Mesodermal cell (in vitro differentiated cells): Measurements from ENCODE around the gene SLC25A25.

Experiments used
- H3K27ac ChIP-seq: 2 replicates; pipeline ENCODE4 v1.7.0; 2013; ENCODE audit warnings: mild to moderate bottlenecking, low read depth, low read length, moderate library complexity; ENCODE audit not compliant: severe bottlenecking
- H3K36me3 ChIP-seq: 2 replicates; pipeline ENCODE4 v1.7.1; 2013; ENCODE audit warnings: mild to moderate bottlenecking, low read length, moderate library complexity; ENCODE audit not compliant: control insufficient read depth, insufficient read depth
- H3K4me1 ChIP-seq: one replicate; pipeline ENCODE4 v1.7.1; 2013; ENCODE audit warnings: mild to moderate bottlenecking, low read length; ENCODE audit not compliant: insufficient read depth, control insufficient read depth, poor library complexity, severe bottlenecking
- H3K4me3 ChIP-seq: 2 replicates; pipeline ENCODE4 v1.7.0; 2013; ENCODE audit warnings: low read length, control low read depth, mild to moderate bottlenecking; ENCODE audit not compliant: insufficient read depth, poor library complexity, severe bottlenecking; ENCODE audit errors: extremely low read depth
- H3K9me3 ChIP-seq: 2 replicates; pipeline ENCODE4 v1.7.1; 2013; ENCODE audit warnings: mild to moderate bottlenecking, low read length, moderate library complexity; ENCODE audit not compliant: control insufficient read depth
- WGBS, 2 experiments: methylation state at CpG; one replicate each; pipeline ENCODE4 v1.1.5; 2013; ENCODE audit warnings: missing lambda C conversion rate in 2 of 2; ENCODE audit not compliant: insufficient coverage in 2 of 2; 5-methylcytosine and 5-hydroxymethylcytosine counted together

The SLC25A25 gene

DNA sequence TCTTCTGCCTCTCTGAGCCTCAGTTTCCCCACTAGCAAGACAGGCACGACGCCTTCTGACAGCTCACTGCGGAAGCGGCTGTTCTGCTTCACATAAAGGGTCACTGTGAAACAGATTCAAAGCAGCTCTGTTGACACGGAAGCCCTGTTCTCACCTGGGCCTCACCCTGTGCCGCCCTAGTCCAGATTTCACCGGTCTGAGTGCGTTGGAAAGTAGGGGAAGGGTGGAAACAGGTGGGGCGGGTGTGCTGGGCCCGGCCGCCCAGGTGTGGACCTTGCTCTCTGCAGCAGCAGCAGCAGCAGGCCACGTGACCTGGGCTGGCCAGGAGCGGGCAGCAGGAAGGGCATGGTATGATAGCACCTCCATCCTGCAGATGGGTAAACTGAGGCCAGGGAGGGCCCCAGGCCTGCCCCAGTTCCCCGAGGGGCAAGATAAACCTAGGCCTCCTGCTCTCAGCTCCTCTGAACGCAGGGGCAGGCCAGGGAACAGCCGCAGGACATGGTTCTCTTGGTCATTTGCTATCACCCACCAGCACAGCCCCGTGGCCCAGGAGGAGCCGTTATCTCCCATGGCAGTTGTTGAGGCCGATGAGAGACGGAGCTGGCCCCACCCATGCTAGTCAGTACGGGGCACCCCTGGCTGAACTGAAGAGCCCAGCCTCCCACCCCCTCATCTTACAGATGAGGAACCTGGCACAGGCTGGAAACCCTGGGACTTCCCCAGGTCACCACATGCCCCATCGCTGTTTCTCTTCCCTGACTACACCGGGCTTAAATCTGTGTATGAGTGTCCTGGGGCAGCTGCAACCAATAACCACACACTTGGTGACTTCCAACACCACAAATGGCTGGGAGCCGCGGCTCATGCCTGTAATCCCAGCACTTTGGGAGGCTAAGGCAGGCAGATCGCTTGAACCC, 47.4 kb downstream of the SLC25A25 start:
- WGBS, 2 experiments = 92% methylated on average over 22 of the region's 26 CpGs
- Histone ChIP-seq H3K4me3 (no peak overlapping the region), H3K4me1 (peaks cover 3% of the 10 kb centered on the region), H3K9me3 (no peaks in the 10 kb centered on the region), H3K36me3 (peaks cover 15% of the 10 kb centered on the region), H3K27ac (no peak overlapping the region)

DNA sequence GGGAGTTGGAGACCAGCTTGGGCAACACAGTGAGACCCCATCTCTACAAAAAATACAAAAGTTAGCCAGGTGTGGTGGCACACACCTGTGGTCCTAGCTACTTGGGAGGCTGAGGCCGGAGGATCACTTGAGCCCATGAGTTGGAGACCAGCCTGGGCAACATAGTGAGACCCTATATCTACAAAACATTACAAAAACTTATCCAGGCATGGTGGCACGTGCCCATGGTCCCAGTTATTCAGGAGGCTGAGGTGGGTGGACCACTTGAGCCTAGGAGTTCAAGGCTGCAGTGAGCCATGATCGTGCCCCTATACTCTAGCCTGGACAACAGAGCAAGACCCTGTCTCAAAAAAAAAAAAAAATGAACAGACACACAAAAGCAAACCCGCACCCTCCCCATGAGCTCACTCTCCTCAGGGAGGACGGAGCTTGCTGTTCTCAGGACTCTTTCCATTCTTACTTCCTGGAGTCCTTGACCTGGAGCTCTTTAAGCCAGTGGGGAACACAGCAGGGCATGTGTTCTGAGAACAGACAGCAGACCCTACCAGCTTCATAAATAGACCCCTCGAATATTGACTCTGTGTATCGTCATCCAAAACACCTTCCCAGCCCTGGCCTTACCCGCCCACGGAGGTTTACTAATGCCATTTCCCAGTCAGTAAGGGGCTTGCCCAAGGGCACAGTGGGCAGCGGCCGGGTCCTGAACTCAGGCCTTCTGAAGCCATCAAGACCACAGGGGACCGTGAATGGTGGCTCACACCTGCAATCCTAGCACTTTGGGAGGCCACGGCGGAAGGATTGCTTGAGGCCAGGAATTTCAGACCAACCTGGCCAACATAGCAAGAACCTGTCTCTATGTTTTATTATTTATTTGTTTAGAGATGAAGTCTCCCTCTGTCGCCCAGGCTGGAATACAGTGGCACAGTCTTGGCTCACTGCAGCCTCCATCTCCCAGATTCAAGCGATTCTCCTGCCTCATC, 48.4 kb downstream of the SLC25A25 start:
- Histone ChIP-seq H3K36me3 (peaks cover 19% of the 10 kb centered on the region), H3K4me3 (no peak overlapping the region), H3K9me3 (no peaks in the 10 kb centered on the region), H3K4me1 (peaks cover 3% of the 10 kb centered on the region), H3K27ac (no peak overlapping the region)
- 97 to 99% methylated on average over 12 of the region's 16 CpGs for WGBS, 2 experiments

DNA sequence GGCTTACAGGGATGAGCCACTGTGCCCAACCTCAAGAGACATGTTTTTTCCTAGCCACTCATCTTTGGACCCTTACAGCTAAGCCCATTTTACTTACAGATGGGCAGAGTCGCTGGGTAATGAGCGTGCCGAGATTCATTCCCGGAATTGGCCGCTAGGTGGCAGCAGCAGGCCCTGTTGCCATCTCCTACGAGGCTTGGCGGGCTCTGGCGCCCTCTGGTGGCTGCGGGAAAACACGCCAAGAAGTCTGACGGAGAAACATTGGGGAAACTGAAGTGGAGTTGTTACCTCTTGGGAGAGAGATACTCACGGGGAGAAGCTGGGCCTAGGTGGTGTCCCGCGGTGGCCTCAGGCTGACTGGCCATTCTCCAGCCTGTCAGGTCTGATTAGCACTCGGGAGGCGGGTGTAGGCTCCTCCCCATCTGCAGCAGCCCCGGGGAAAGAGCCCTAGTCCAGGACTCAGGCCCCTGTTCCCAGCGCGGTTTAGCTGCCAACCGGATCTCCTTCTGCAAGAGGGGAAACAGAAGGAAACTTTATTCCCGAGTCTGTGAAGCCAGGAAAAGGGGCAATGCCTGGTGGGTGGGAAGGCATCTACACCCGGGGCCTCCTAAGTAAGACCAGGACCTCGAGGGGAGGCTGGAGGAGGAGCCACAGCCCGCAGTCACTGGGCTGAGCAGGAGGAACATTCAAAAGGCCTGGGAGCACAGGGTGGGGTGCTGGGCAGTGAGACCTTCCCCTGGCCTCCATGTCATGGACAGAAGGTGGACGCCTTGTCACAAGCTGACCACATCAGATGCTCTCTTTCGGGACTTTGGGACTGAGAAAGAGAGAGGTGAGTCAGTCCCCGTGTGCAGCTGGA, 49.8 kb downstream of the SLC25A25 start:
- 21 to 24% methylated on average over 26 to 27 of the region's 27 CpGs for WGBS, 2 experiments
- no peaks in the 10 kb centered on the region for H3K9me3 ChIP-seq
- no peak overlapping the region for H3K27ac ChIP-seq
- H3K36me3 ChIP-seq = peaks cover 31% of the 10 kb centered on the region
- no peak overlapping the region for H3K4me3 ChIP-seq
- H3K4me1 ChIP-seq = peaks cover 3% of the 10 kb centered on the region

DNA sequence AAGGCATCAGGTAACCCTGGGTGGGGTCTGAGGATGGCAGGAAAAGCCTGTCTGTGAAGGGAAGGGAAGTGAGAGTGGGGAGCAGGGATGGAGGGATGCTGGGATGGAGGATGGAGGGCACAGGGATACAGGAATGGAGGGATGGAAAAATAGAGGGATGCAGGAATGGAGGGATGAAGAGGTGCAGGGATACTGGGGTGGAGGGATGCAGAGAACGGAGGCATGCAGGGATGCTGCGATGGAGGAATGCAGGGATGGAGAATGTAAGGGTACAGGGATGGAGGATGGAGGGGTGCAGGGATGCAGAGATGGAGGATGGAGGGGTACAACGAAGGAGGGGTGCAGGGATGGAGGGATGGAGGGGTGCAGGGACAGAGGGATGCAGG, 50.4 kb downstream of the SLC25A25 start:
- H3K27ac ChIP-seq = no peak overlapping the region
- 88 to 100% methylated on average over 2 to 3 of the region's 3 CpGs for WGBS, 2 experiments
- H3K9me3 ChIP-seq = no peaks in the 10 kb centered on the region

DNA sequence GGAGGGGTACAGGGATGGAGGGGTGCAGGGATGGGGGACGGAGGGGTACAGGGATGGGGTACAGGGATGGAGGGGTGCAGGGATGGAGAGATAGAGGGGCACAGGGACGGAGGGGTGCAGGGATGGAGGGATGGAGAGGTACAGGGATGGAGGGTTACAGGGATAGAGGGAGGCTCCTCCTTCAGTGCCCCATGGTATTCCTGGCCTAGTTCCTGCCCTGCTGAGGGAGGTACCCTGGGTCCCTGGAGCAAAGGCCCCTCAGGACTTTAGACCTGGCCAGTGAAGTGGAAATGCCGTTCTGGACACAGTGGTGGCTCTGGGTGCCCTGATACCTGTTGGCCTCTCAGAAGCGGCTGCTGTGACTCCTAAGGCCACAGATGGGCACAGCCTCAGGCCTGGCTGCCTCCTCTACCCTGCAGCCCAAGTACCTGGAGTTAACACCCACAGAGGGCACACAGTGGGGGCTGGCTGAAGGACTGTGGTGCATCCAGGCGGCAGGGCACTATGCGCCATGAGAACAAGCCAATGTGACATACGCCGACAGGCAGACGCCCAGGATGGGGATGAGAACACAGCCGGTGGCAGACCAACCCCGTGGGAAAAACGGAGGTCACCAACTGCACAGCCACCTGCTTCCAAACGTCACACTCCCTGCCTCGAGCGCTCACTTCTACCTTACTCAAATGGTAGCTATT, 51.1 kb downstream of the SLC25A25 start:
- WGBS, 2 experiments = 94 to 96% methylated on average over 10 to 12 of the region's 15 CpGs
- Histone ChIP-seq H3K27ac (no peak overlapping the region), H3K9me3 (no peaks in the 10 kb centered on the region), H3K36me3 (peaks cover 28% of the 10 kb centered on the region), H3K4me1 (peaks cover 3% of the 10 kb centered on the region), H3K4me3 (no peak overlapping the region)

More for the DNA sequence above, 50.4 kb downstream of the SLC25A25 start:
- Histone ChIP-seq H3K4me1 (peaks cover 3% of the 10 kb centered on the region), H3K4me3 (no peak overlapping the region), H3K36me3 (peaks cover 31% of the 10 kb centered on the region)

DNA sequence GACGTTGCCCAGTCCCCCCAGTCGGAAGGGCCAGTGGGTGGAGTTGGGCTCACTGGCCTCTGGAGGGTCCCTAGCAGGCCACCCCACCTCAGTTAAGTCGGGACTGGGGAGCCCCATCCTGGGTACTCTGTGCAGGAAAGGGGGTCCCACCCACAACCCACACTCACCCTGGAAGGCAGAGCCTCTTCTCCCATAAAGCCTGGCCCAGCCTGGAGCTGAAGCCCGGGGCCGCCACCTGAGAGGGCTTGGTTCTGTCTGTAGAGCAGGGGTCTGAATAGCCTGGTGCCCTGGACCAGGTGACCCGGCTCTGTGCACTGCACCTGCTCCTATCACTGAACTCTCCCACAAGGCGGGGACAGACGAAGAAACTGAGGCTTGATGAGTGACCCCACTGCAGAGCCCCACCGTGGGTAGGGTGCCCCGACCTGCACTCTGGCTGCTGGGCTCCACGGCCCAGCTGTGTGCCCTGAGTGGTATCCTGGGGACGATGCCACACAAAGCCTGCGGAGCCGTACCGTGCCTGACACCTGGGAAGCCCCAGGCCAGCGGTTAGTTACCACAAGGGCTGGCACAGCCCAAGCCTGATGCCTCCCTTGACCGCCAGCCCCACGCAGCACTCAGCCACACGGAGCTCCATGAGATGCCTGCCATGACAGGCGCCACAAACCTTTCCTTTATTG, 52.2 kb downstream of the SLC25A25 start:
- no peaks in the 10 kb centered on the region for H3K9me3 ChIP-seq
- H3K36me3 ChIP-seq = peaks cover 30% of the 10 kb centered on the region
- no peak overlapping the region for H3K4me3 ChIP-seq
- H3K4me1 ChIP-seq = peaks cover 3% of the 10 kb centered on the region
- 91 to 94% methylated on average over 18 of the region's 20 CpGs for WGBS, 2 experiments
- H3K27ac ChIP-seq = no peak overlapping the region

DNA sequence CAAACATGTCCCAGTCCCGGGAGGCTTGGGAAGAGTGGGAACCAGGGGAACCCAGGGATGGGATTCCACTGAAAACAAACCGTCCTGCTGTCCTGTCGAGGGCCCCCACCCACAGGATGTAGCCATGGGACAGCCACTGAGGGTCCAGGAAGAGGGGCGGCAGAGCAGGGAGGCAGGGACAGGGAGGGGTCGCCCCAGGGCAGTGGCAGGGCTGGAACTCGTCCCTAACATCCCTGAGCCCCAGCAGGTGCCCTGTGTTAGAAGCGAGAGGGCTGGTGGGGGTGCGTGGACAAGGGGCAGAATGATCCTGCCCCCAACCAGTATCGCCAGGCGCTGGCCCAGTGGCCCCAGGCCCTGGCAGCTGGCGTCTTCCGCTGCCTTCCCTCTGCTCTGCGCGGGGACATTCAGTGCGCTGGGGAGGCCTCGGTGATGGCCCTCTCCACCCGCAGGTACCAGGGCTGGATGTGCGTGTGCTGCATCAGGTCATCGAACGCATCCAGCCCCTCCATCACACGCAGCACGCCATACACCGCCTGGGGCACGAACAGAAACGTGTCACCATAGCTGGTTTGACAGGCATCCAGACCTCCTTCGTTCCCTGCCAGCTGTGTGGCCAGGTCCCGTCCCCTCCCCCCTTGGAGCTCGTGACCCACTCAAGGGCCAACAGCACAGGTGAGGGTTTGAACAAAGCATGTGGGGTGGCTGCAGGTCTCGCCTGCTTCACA, 52.9 kb downstream of the SLC25A25 start:
- peaks cover 3% of the 10 kb centered on the region for H3K4me1 ChIP-seq
- H3K27ac ChIP-seq = no peak overlapping the region
- no peaks in the 10 kb centered on the region for H3K9me3 ChIP-seq
- peaks cover 35% of the 10 kb centered on the region for H3K36me3 ChIP-seq
- H3K4me3 ChIP-seq = no peak overlapping the region
- 88 to 90% methylated on average over 23 to 25 of the region's 29 CpGs for WGBS, 2 experiments

DNA sequence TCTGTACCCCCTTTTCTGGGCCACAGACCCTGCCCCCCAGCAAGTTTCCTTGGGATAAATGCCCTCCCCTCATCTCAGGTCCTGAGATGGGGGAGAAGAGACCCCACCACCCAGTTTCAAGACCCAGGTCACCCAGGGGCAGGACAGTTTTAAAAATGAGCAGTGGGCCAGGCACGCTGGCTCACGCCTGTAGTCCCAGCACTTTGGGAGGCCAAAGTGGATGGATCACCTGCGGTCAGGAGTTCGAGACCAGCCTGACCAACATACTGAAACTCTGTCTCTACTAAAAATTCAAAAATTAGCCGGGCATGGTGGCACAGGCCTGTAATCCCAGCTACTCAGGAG, 53.4 kb downstream of the SLC25A25 start:
- 83 to 96% methylated on average over 5 of the region's 5 CpGs for WGBS, 2 experiments
- H3K9me3 ChIP-seq = no peaks in the 10 kb centered on the region
- no peak overlapping the region for H3K27ac ChIP-seq
- H3K4me1 ChIP-seq = peaks cover 3% of the 10 kb centered on the region
- H3K4me3 ChIP-seq = no peak overlapping the region
- peaks cover 35% of the 10 kb centered on the region for H3K36me3 ChIP-seq
